Retina (tissue), 1 donor: ENCODE results near the gene NDST1.

Experiments
- DNase-seq: peaks from one replicate; pipeline ENCODE4 v3.0.0-alpha.2; 2016

Gene NDST1

GRCh38 chr5:150489360-150490295, 18.3 kb upstream of the NDST1 start:
- no peak for DNase-seq

- DNase-seq: no peak
These were observed 17.6 kb upstream of the NDST1 start for GRCh38 chr5:150490296-150490669.

GRCh38 chr5:150490754-150491153, 17.2 kb upstream of the NDST1 start:
- DNase-seq: no peak

GRCh38 chr5:150491876-150492275, 16.1 kb upstream of the NDST1 start:
- DNase-seq: no peak

- DNase-seq: no peak
These were observed 15.3 kb upstream of the NDST1 start for GRCh38 chr5:150492621-150493020.

GRCh38 chr5:150496098-150496497, 11.8 kb upstream of the NDST1 start:
- no peak for DNase-seq

- DNase-seq: no peak
These were observed 11.4 kb upstream of the NDST1 start for GRCh38 chr5:150496534-150496933.

- no peak for DNase-seq
These were observed 10.5 kb upstream of the NDST1 start for GRCh38 chr5:150497274-150497988.

GRCh38 chr5:150497989-150498317, 10.0 kb upstream of the NDST1 start:
- DNase-seq: no peak

GRCh38 chr5:150498501-150498900, 9.4 kb upstream of the NDST1 start:
- DNase-seq: no peak

GRCh38 chr5:150498971-150499370, 9.0 kb upstream of the NDST1 start:
- DNase-seq: no peak

- no peak for DNase-seq
These were observed 8.4 kb upstream of the NDST1 start for GRCh38 chr5:150499437-150499956.

GRCh38 chr5:150500328-150500841, 7.5 kb upstream of the NDST1 start:
- DNase-seq: no peak

GRCh38 chr5:150500905-150501304, 7.0 kb upstream of the NDST1 start:
- no peak for DNase-seq

GRCh38 chr5:150502106-150502505, 5.8 kb upstream of the NDST1 start:
- DNase-seq: no peak

- no peak for DNase-seq
These were observed 5.1 kb upstream of the NDST1 start for GRCh38 chr5:150502847-150503246.

- DNase-seq: no peak
These were observed 4.5 kb upstream of the NDST1 start for GRCh38 chr5:150503386-150503785.

- no peak for DNase-seq
These were observed 3.8 kb upstream of the NDST1 start for GRCh38 chr5:150503977-150504620.

- DNase-seq: no peak
These were observed 2.9 kb upstream of the NDST1 start for GRCh38 chr5:150505041-150505511.

- DNase-seq: no peak
These were observed 2.1 kb upstream of the NDST1 start for GRCh38 chr5:150505816-150506215.

GRCh38 chr5:150506571-150507473, 1.1 kb upstream of the NDST1 start:
- peak; percentile 63 for DNase-seq

GRCh38 chr5:150508277-150508640, 328 bp downstream of the NDST1 start:
- no peak for DNase-seq
